Activated T-cell treated with anti-CD3 and anti-CD28 coated beads for 48 hours (primary cell): ENCODE data around the gene PIPOX.

ENCODE experiments used
- DNase-seq: peaks from one replicate; pipeline ENCODE4 v3.0.0-alpha.2; 2020; ENCODE audit warnings: low read depth

PIPOX gene

GRCh38 chr17:29042679-29043538, at the start of gene PIPOX:
Gene PIPOX (plus strand): TSS chr17:29043141. CDS start chr17:29043226, 85 bp downstream.
- no peak for DNase-seq

GRCh38 chr17:28993645-28994426, 49.1 kb upstream of the PIPOX start:
- no peak for DNase-seq

- no peak for DNase-seq
These were observed 46.3 kb upstream of the PIPOX start for GRCh38 chr17:28996554-28997096.

- DNase-seq = no peak
These were observed 45.1 kb upstream of the PIPOX start for GRCh38 chr17:28997806-28998205.

GRCh38 chr17:28999206-28999605, 43.7 kb upstream of the PIPOX start:
- no peak for DNase-seq

- no peak for DNase-seq
These were observed 42.0 kb upstream of the PIPOX start for GRCh38 chr17:29000973-29001372.

- DNase-seq = no peak
These were observed 40.1 kb upstream of the PIPOX start for GRCh38 chr17:29002811-29003210.

GRCh38 chr17:29003289-29003688, 39.7 kb upstream of the PIPOX start:
- no peak for DNase-seq

- DNase-seq = no peak
These were observed 38.8 kb upstream of the PIPOX start for GRCh38 chr17:29004081-29004692.

- DNase-seq = peak; percentile 77
These were observed 36.9 kb upstream of the PIPOX start, which contains the start of gene SEZ6 for GRCh38 chr17:29005936-29006511. Gene SEZ6 (minus strand): TSS chr17:29006033. CDS start chr17:29005869, 164 bp downstream.

GRCh38 chr17:29007456-29007855, 35.5 kb upstream of the PIPOX start:
- DNase-seq = no peak

- DNase-seq = no peak
These were observed 35.0 kb upstream of the PIPOX start for GRCh38 chr17:29007860-29008455.

- no peak for DNase-seq
These were observed 34.4 kb upstream of the PIPOX start for GRCh38 chr17:29008591-29008990.

GRCh38 chr17:29010129-29010528, 32.8 kb upstream of the PIPOX start:
- no peak for DNase-seq

- DNase-seq = no peak
These were observed 32.4 kb upstream of the PIPOX start for GRCh38 chr17:29010586-29010985.

GRCh38 chr17:29012535-29012934, 30.4 kb upstream of the PIPOX start:
- no peak for DNase-seq

GRCh38 chr17:29014716-29015115, 28.2 kb upstream of the PIPOX start:
- no peak for DNase-seq

GRCh38 chr17:29016345-29017210, 26.4 kb upstream of the PIPOX start:
- no peak for DNase-seq

GRCh38 chr17:29018788-29019474, 24.0 kb upstream of the PIPOX start:
- no peak for DNase-seq
